HG03045 (cell line): Measurements from ENCODE around the gene ANXA7.

Experiments used
- ATAC-seq: cut with Tn5 transposase; IDR thresholded peaks from one replicate; pipeline ENCODE4 v1.9.1; 2021; ENCODE audit warnings: mild to moderate bottlenecking, moderate library complexity; ENCODE audit not compliant: unreplicated experiment

ANXA7 gene

DNA sequence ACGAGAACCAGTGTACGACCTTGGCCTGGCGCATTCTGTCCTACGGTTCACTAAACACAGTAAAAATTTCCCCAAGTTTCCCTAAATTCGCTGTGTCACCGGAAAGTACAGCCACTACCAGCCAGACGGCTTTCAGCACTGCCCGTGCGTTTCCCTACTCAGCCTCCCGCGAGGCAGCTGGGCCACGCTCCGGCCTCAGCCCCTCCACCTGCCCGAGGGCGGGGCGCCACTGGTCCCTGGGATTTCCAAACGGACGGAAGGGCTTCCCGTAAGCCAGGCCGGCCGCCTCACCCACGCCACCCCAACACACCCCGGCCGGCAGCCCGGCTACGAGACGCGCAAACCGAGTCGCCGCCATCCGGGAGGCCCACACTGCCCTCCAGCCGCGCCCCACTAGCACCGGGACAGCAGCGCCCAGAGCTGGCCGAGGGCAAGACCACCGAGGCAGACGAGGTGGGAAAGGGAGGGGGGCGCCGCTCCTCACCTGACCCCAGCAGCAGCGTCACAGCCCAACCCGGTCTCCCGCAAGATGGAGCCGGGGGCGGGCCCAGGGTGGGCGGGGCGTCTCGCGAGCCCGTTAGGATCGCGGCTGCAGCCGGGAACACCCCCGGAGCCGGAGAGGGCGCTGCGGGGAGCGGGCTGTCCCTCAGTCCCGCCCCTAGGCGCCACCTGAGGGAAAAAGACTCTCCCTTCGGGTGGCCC is at the start of gene ANXA7:
TSS of gene ANXA7 (minus strand) at position 531 of the 702 bp plus-strand sequence. CDS start 13,202 bp downstream, outside the sequence.
- peak; percentile 89 for ATAC-seq

DNA sequence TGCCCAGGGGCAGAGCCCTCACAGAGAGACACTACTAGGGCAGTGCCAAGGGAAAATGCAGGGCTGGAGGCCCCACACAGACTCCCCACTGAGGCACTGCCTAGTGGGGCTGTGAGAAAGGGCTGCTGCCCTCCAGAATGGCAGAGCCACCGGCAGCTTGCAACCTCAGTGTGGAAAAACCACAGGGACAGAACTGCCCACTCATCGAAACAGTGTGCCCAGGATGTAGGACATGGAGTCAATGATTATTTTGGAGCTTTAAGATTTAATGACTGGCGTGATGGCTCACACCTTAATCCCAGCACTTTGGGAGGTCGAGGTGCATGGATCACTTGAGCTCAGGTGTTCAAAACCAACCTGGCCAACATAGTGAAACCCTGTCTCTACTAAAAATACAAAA is 47.0 kb upstream of the ANXA7 start:
- no peak for ATAC-seq

- no peak for ATAC-seq
Measured at GRCh38 chr10:73459683-73460314, 45.9 kb upstream of the ANXA7 start.

DNA sequence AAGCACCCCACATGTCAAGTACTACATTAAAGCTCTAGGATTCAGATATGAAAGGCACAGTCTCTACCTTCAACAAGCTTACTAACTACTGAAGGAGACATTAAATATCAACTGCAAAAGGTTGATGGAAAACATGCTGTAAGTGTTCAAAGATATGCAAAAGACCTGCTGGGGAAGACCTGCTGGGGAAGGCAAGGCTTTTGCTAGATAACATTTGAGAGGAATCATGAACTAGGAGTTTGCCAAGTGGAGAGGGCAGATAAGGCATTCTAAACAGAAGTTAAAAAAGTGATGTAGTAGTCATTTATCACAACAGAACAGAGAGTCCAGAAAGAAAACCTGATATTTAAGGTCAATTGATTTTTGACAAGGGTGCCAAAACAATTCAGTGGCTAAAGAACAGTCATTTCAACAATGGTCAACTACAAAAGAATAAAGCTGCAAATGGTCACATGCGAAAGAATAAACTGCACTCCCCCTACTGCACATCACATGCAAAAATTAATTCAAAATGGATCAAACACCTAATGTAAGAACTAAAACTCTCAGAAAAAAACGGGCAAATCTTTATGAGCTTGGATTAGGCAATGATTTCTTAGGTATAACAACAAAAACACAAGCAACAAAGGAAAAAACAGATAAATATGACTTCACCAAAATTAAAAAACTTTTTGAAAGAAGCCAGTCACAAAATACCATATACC is 42.5 kb upstream of the ANXA7 start:
- no peak for ATAC-seq

DNA sequence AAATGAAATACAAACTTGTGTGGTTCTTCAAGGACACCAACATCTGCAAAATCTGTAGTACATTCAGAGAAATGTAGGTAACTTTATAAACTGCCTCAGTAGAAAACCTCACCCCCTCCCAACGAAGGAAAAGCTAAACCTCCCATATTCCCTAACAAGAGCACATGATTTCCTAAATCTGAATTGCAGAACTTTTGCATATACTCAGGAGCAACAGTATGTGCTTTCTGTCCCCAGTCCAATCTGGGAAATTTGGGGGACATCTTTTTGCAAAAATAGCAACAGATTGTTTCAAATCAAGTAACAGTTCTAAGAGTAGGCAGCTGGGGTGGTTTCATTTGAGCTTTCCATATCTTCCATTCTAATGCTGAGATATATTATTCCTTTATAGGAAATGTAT is 35.3 kb upstream of the ANXA7 start:
- no peak for ATAC-seq

DNA sequence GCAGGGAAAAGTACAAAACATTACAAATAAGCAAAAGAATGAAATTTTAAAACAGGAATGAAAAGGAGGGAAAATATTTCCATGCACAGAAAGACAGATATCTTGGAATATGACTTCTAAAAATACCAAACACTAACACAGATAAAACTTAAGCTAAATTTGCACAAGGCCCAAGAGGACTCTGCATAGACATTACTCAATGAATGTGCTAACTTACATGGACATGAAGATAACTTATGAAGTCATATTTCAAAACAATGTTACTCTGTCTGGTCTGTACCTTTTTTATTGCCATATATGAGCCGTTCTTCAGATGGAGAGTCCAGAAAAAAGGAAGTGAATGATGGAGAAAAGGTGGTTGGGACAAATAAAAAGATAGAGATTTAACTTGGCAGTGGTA is 34.5 kb upstream of the ANXA7 start:
- no peak for ATAC-seq

DNA sequence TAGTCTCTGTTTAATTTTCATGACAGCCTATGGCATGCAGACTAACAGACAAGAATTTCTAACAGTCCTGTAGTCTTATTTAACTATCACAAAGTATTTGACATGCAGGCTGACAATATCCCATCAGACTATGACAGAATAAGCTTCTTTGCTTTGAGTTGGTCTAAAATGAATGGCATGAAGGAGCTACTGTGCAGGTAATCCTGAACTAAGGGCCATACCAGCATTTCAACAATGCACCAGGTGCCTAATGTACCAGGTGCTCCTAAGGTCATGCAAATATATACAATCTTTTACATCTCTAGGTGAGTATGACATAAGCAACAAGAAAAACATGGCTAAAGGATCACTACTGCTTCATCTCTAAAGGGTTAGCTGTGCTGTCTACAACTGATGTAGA is 33.1 kb upstream of the ANXA7 start:
- ATAC-seq = no peak

DNA sequence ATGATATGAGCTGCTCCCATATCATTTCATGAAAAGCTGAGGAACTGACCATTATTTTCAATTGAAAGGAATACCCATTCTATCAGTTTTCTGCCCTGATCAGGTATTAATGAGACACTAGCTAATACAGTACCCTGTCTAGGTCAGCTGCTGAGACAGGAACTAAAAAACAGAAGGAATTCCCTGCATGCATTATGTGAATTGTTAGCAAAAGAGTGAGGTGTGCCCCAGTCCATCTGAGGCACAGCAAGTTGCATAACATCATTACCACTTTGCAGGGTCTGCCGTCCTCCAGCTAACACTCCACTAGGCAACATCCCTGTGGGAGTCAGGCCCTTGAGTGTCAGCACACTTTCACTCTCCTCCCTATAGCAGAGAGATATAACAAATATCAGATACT is 30.6 kb upstream of the ANXA7 start:
- ATAC-seq = no peak

DNA sequence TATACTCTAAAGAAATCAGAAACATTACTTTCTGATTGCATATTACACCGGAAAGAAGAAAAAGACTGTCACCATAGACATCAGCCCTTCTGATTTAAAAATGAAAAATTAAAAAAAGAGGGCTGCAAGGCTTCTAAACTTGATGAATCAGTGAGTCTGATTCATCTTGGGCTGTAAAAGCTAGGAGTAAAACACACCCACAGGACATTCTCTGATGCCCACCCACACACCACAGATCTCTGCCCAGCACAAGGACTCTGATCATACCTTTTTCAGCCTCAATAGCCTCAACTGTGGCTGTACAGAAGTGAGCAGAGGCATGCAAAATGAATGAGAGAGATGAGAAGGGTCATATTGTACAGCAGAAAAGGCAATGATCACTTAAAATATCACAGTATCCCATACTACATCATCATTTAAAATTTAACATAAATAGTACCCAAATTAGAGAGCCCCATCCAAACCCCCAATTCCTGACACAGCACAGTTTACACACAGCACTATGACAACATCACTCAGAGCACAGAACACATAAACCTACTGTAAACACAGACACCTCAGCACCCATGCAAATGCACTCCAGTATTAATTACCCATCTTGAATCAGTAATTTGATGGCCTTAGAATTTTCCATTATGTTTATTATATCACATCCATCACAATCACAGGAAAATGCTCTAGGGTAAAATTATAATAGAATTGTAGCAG is 25.9 kb upstream of the ANXA7 start:
- ATAC-seq = no peak

DNA sequence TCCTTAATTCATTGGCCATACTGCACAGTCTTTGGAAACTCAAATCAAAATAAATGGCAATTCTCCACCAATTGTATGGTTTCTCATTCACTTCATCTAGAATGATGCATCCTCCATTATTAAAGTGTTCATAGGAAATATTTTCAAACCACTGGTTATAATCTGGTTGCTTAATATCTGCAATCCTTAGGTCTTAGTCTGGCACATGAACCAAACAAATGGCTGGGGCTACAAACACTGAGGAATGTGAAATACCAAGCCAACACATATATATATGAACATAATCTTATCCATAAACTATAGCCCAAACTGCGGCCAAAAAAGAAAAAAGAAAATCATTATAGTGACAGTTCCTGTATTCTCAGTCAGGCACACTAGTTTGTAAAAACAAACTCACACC is 25.2 kb upstream of the ANXA7 start:
- ATAC-seq = no peak

DNA sequence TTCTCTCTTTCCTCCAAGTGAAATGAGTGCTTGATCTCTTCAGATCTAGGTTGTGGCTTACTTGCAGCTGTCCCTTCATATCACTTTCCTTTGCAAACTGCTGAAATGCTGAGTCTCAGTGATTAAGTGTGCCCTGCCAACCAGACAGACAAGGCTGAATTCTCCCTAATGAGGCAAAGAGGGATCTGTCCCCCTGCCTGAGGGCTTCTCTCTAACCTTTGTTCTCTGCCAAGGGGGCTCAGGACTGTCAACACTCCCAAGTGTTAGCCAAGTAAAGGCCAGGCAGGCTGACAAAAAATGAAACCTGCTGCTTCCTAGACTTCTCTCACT is 19.6 kb upstream of the ANXA7 start, which contains the start of gene MSS51:
TSS of gene MSS51 (minus strand) at position 24 of the 330 bp plus-strand sequence. CDS start 5,277 bp downstream, outside the sequence.
- no peak for ATAC-seq

DNA sequence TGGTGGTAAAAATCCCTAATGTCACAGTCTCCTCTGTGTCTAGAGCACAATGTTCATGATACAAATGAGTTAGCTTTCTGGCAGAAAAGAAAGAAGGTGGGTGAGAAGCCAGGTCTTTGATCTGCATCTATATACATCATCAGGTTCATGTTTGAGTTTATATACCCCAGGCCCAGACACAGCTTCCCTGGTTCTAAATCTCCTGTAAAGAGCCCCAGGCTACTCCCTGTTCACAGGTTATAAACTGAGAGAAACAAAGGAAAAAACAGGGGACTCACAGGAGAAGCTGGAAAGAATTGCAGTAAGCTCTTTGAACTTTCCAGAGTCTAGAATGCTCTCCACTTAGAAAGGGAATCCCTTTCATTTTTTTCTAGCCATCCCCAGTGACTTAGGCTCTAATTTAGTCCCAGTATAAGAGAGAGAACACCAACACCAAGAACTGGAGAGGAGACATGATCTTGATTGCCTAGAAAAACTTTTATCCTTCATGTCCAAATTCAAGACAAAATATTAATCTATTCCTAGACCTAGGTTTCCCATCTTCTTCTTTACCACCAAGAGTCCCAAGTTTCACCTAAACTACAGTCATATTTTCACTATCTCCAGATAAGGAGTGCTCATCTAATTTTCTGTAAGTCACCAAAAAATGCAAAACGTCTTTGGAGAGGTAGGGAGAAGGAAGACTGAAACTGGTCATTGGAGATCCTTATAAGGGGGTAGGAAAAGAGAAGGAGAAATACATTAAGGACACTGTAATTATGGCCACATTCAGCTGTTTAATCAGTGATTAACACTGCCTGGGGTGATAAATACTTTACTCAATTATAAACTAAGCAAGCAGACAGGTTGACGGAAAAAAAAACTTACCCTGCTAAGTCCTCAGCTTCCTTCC is 19.0 kb upstream of the ANXA7 start:
- ATAC-seq = no peak

DNA sequence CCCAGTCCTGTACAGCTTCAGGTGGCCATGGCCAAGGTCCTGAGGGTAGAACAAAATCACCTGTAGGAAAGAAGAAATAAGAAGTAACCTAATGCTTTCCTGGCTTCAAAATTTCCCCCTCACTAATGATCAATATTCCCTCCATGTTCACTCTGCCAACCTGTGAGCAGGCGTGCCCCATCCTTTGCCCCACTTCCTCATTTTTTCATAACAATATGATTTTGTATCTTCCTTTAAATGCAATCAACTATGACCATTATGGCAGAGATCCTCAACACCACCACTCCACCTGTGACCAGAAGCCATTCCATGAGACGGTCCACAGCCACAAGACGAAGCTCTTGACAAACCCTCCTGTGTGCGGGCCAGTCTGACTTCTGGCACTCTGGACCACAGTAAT is 12.5 kb upstream of the ANXA7 start:
- no peak for ATAC-seq

DNA sequence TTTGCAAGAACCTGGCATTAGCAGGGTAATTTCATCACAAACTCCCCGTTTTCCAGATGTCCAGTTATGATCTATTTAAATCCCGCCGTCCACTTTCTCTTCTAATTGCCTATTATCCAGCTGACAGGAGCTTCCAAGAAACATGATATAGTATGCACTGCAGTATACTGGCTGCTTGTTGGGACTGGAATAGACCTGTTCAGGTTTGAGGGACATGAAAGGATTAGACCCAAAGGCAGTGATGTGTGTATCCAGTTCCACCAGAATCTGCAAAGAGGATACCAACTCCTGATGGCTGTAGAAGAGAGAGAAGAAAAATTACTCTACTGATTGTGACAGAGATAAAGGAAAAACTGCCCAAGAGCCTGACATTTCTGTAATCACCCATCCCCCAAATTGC is 10.6 kb upstream of the ANXA7 start:
- no peak for ATAC-seq

DNA sequence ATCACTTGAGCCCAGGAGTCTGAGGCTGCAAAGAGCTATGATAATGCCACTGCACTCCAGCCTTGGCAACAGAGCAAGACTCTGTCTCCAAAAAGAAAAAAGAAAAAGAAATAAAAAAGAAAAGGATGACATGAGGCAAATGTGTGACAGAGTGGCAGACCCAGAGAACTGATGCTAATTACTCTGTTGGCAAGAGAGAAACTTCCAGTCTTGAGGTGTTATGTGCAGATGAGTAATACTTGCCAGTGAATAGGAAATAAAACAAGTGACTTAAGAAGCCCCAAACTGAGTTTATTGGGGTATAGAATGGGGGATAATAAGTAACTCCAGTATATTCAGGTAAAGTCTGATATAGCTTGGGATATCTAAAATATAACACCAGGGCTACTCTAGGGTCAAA is 9.5 kb upstream of the ANXA7 start:
- ATAC-seq = no peak

GRCh38 chr10:73416571-73416970 is 2.7 kb upstream of the ANXA7 start:
- no peak for ATAC-seq

DNA sequence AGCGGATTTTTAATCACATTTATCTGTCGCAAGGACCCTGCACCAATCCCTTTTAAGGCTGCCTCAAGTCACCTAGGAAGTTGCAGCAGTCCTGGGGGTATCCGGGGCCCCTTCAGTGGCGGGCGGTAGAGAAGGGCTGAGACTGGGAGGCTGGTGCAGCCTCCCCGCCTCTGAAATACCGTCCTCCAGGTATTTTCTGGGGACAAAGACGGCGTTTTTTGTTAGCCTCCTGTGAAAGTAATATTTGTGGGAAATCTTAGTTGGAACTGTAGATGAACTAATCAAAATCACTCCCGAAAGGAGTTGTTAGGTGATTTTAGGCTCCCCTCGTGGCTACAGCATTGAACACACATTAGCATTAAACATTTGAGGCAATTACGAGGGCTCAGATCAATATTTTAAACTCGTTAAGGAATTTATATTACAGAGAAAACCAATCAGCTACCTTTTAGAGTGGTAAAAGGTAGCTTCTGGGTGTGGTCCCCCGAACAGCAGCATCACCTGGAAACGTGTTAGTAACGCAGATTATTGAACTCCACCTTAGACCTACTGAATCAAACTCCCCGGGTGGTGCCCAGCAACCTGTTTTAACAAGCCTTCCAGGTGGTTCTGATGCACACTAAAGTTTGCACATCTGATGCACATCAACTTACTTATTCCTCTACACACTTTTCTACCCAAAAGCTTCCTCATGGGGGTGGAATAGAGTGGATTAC is 530 bp upstream of the ANXA7 start:
- ATAC-seq = peak; percentile 29

GRCh38 chr10:73413108-73413527 is 740 bp downstream of the ANXA7 start:
- ATAC-seq = no peak

GRCh38 chr10:73410897-73411296 is 3.0 kb downstream of the ANXA7 start:
- no peak for ATAC-seq

DNA sequence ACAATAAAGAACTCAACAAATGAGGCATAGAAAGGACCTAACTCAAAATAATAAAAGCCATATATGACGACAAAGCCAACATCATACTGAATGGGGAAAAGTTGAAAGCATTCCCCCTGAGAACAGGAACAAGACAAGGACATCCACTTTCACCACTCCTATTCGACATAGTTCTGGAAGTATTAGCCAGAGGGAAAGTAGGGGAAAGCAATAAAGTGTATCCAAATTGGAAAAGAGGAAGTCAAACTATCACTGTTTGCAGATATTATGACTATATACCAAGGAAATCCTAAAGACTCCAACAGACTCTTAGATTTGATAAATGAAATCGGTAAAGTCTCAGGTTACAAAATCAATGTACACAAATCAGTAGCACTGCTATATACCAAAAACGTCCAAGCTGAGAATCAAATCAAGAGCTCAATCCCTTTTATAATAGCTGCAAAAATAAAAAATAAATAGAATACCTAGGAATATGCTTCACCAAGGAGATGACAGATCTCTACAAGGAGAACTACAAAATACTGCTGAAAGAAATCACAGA is 4.8 kb downstream of the ANXA7 start:
- ATAC-seq = no peak
